ENCODE results near the gene PIAS1. TPM values are rescaled to one million over a fixed set of nuclear protein-coding genes. Genes with fewer than 3 reads are reported as not detected.
A peak's percentile ranks its signal among the peaks of the same experiment; 100 is the strongest.
"Not testable (repeated sequence)": the region's sequence is repeated elsewhere in the genome, so short reads cannot be mapped to it uniquely, and the experiment has no call there.

Gene PIAS1
- total and polyA plus RNA-seq, 9 of the 15 experiments (the other 6 are each of a cell fraction or from before 2014, with no cell fraction given), result 18.0 to 59.1 (median 28.5) TPM

DNA sequence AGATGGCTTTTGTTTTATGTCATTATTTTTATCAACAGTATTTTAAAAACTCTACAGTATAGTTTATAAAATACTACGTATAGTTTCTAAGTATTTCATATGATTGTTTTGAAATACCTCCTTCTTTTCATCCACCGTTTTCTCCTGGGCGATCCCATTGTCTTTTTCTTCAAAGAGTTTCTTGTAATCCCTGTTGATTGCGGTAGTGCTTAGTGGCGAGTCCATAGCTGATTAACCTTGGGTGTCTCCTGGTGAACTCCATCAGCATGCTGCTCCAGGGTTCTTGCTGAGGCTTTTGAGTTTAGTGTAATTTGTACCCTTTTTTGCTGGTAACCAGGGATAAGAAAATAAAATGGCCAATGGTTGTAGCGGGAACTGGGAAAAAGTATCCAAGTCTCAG is 3.6 kb downstream of the PIAS1 start:
- DNase-seq (ENCODE audit: extremely low read depth in 1 of 4, low spot score in 3 of 4) (peak in 1 of 4 experiments; percentile 15), FAIRE-seq (no peak), ATAC-seq (no peak)
- H3K4me2 ChIP-seq (ENCODE audit: insufficient read depth, low read length), result no peak overlapping the region
- WGBS (ENCODE audit: insufficient coverage, low coverage, missing lambda C conversion rate), result 42% methylated on average over 6 of the region's 6 CpGs
- intact Hi-C loops (cut with micrococcal nuclease), result loop anchor here (10.0 kb wide), 1 partner anchor 97 kb away; no protein-coding TSS in a partner anchor
- H3K36me3 ChIP-seq (ENCODE audit: control insufficient read depth, insufficient read depth, low read length), result peaks cover 6% of the 10 kb centered on the region; the same call in 2 of the 3 replicates
- TF ChIP-seq ZBTB33 (CRISPR knock-in tag; IDR thresholded peaks at IDR 0.05), result 0 out of 2 replicates have a peak, but pooled peaks have one; percentile 22
- TF ChIP-seq ILF3 (IDR thresholded peaks at IDR 0.05; ENCODE audit: borderline replicate concordance), result no peak
- ChIA-PET POLR2A (no interaction called here), CTCF (ENCODE audit: low intra/inter-chr PET ratio) (no interaction called here)
- H3K79me2 ChIP-seq (ENCODE audit: control insufficient read depth, insufficient read depth, low read length), result peaks cover 86% of the 10 kb centered on the region
- H3K27ac ChIP-seq (ENCODE audit: extremely low read depth, low read depth, low read length), result no peak overlapping the region
- no peak overlapping the region for H3K4me3 ChIP-seq
- no TSS peak for BruUV-seq (replicated peaks)
- H2AFZ ChIP-seq (ENCODE audit: low read depth, low read length), result no peak overlapping the region
- H3K27me3 ChIP-seq (ENCODE audit: control insufficient read depth in 2 of 2, insufficient read depth in 2 of 2, low read length in 2 of 2), result no peaks in the 10 kb centered on the region
- no peak overlapping the region for H3K9ac ChIP-seq (ENCODE audit: insufficient read depth in 1 of 2, low read depth in 2 of 2, low read length in 2 of 2)
- no peaks in the 10 kb centered on the region for H3K9me3 ChIP-seq (replicated peaks; ENCODE audit: control insufficient read depth, insufficient read depth, low read depth, low read length)
- H4K20me1 ChIP-seq (replicated peaks; ENCODE audit: control insufficient read depth, insufficient read depth, low read length), result peaks cover 10% of the 10 kb centered on the region; the same call in 1 of the 2 replicates
- peaks cover 6 to 16% of the 10 kb centered on the region in 2 experiments; a peak in 3 of 5 replicates for H3K4me1 ChIP-seq (replicated peaks in 1 of 2; ENCODE audit: control insufficient read depth in 2 of 2, insufficient read depth in 2 of 2, low read length in 2 of 2)
- in situ Hi-C loops (cut with MboI), result no loop called here
- no peaks in the 10 kb centered on the region for H3K9me1 ChIP-seq (ENCODE audit: control insufficient read depth, insufficient read depth, low read length)

GRCh38 chr15:68058970-68059369 is 4.9 kb downstream of the PIAS1 start:
- Histone ChIP-seq H4K20me1 (replicated peaks; ENCODE audit: control insufficient read depth, insufficient read depth, low read length) (peaks cover 10% of the 10 kb centered on the region; the same call in 1 of the 2 replicates), H3K79me2 (ENCODE audit: control insufficient read depth, insufficient read depth, low read length) (peaks cover 98% of the 10 kb centered on the region), H3K4me1 (replicated peaks in 1 of 2; ENCODE audit: control insufficient read depth in 2 of 2, insufficient read depth in 2 of 2, low read length in 2 of 2) (peaks cover 3 to 10% of the 10 kb centered on the region in 2 experiments; a peak in 2 of 5 replicates)
- WGBS (ENCODE audit: insufficient coverage, low coverage, missing lambda C conversion rate), result 96% methylated on average over 20 of the region's 21 CpGs
- H3K36me3 ChIP-seq (ENCODE audit: control insufficient read depth, insufficient read depth, low read length); FAIRE-seq; H3K27ac ChIP-seq (ENCODE audit: extremely low read depth, low read depth, low read length); ATAC-seq; POLR2A ChIA-PET; in situ Hi-C loops (cut with MboI); H2AFZ ChIP-seq (ENCODE audit: low read depth, low read length); CTCF ChIA-PET (ENCODE audit: low intra/inter-chr PET ratio); BruUV-seq (replicated peaks); H3K9me3 ChIP-seq (replicated peaks; ENCODE audit: control insufficient read depth, insufficient read depth, low read depth, low read length); H3K4me2 ChIP-seq (ENCODE audit: insufficient read depth, low read length); H3K4me3 ChIP-seq; H3K9me1 ChIP-seq (ENCODE audit: control insufficient read depth, insufficient read depth, low read length); H3K27me3 ChIP-seq (ENCODE audit: control insufficient read depth in 2 of 2, insufficient read depth in 2 of 2, low read length in 2 of 2); DNase-seq (ENCODE audit: extremely low read depth in 1 of 4, low spot score in 3 of 4); H3K9ac ChIP-seq (ENCODE audit: insufficient read depth in 1 of 2, low read depth in 2 of 2, low read length in 2 of 2): not testable (repeated sequence)
- peak; percentile 75 for TF ChIP-seq ZBTB33 (CRISPR knock-in tag; IDR thresholded peaks at IDR 0.05)
- intact Hi-C loops (cut with micrococcal nuclease), result loop anchor here (10.0 kb wide), 1 partner anchor 96 kb away; no protein-coding TSS in a partner anchor

All from K562 (cell line).